HG02840 (cell line): ENCODE measurements around the gene CEP170.

Experiments used
- ATAC-seq: cut with Tn5 transposase; IDR thresholded peaks from one replicate; pipeline ENCODE4 v1.9.1; 2021; ENCODE audit warnings: mild to moderate bottlenecking, moderate library complexity, moderate number of reproducible peaks; ENCODE audit not compliant: unreplicated experiment, low FRiP score

CEP170 gene

DNA sequence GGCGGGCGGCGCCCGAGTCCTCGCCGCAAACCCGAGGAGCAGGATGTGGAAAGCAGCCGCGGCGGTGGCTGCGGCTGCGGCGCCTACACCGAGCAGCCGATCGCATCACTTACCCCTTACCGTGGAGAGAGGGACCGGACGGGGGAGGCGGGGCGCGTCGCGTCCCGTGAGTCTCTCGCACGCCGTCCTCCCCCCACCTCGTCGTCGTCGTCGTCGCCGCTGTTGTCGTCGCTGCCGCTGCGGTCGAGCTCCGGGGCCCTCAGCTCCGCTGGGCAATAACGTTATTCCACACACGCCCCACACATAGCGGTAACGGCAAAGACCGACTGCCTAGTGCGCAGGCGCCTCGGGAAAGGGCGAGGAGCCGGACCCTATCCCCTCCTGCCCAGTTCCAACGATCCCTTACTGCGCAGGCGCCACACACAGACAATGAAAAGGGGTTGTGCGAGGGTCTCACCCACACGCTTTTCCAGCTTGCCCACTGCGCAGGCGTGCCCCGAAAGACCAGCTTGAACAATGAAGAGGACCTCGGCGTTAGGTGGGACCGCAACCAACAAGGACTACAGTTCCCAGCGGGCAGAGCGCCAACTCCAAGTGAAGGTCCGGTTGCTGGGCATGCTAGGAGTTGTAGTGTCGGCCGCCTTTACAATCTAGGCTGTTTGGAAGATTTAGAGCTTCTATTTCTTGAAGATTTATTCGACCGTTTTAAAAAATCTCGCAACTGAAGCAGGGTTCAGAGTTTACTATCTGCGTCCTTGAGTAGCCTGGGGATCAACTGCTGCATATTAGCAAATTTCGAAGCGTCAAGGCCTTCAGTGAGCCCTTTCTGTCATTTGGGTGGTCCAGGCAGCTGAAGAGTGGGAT is at the start of gene CEP170:
TSS of gene CEP170 (minus strand) at position 355 of the 864 bp plus-strand sequence. CDS start 30,001 bp downstream, outside the sequence.
- peak; percentile 51 for ATAC-seq

GRCh38 chr1:243301059-243301458 is 46.0 kb upstream of the CEP170 start:
- ATAC-seq, result no peak

GRCh38 chr1:243299069-243299468 is 44.0 kb upstream of the CEP170 start:
- no peak for ATAC-seq

- no peak for ATAC-seq
Measured at GRCh38 chr1:243294723-243295121, 39.6 kb upstream of the CEP170 start.

- no peak for ATAC-seq
Measured at GRCh38 chr1:243293941-243294722, 39.1 kb upstream of the CEP170 start.

DNA sequence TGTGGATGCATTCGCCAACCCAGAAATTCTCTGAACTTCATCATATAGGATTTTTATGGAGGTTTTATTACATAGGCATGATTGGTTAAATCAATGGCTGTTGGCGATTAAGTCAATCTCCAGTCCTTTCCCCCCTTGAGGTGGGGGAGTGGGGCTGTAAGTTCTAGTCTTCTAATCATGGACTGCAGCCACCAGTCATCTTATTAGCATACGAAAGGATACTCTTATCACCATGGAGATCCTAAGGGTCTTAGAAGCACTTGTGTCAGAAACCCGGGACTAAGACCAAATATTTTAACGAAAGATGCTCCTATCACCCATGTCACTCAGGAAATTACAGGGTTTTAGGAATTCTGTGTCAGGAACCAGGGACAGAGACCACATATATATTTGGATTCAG is 37.0 kb upstream of the CEP170 start:
- no peak for ATAC-seq

GRCh38 chr1:243291292-243291691 is 36.2 kb upstream of the CEP170 start:
- ATAC-seq, result no peak

GRCh38 chr1:243288062-243288461 is 33.0 kb upstream of the CEP170 start:
- ATAC-seq, result no peak

DNA sequence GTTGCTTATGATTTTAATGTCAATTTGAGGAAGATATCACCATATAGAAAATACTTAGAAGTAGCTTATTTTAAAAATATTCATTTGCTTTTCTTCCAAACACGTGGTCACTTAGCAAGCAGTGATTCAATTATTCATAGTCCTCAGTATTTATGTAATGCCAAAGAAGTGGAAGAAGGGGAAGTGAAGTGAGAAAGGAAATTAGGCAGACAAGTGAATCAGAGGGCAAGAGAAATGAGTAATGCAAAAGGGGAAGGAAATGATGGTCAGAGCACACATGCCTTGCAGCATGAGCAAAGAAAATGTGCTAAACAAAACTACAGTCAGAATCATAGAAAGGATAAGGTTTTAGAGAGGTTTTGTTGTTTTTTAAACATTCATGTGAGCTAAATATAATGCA is 32.6 kb upstream of the CEP170 start:
- ATAC-seq, result peak; percentile 88

- no peak for ATAC-seq
Measured at GRCh38 chr1:243287123-243287460, 32.0 kb upstream of the CEP170 start.

GRCh38 chr1:243286409-243287122 is 31.5 kb upstream of the CEP170 start:
- no peak for ATAC-seq

GRCh38 chr1:243281672-243282071 is 26.6 kb upstream of the CEP170 start:
- ATAC-seq, result no peak

GRCh38 chr1:243280571-243281129 is 25.6 kb upstream of the CEP170 start:
- ATAC-seq, result no peak

- no peak for ATAC-seq
Measured at GRCh38 chr1:243275316-243275715, 20.2 kb upstream of the CEP170 start.

DNA sequence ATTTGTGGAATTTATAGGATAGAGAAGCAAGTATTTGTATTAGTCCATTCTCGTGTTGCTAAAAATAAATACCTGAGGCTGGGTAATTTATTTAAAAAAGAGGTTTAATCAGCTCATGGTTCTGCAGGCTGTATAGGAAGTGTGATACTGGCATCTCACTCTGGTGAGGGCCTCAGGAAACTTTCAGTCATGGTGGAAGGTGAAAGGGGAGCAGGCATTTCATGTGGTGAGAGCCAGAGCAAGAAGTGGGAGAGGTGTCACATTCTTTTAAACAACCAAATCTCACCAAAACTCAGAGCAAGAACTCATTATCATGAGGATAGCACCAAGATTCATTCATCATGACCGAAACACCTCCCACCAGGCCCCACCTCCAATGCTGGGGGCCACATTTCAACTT is 18.9 kb upstream of the CEP170 start:
- ATAC-seq, result no peak

GRCh38 chr1:243273506-243273905 is 18.4 kb upstream of the CEP170 start:
- no peak for ATAC-seq

DNA sequence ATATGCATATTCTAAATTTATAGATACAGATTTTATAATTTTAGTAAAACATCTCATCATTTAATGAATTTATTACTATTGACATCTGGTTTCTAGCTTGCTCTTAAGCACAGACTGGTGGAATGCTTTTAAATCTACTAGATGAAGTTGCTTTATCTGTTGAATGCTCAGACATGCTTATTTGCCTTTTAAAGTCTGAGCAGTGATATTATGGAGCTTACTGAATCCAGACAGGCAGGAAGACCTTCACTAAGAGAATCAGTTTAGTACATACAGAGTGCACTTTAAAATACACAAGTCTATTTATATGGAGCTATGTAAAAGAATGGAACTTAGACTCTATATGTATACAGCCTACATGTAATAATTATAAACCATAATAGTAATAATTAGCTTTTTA is 17.3 kb upstream of the CEP170 start:
- no peak for ATAC-seq

- no peak for ATAC-seq
Measured at GRCh38 chr1:243271996-243272395, 16.9 kb upstream of the CEP170 start.

DNA sequence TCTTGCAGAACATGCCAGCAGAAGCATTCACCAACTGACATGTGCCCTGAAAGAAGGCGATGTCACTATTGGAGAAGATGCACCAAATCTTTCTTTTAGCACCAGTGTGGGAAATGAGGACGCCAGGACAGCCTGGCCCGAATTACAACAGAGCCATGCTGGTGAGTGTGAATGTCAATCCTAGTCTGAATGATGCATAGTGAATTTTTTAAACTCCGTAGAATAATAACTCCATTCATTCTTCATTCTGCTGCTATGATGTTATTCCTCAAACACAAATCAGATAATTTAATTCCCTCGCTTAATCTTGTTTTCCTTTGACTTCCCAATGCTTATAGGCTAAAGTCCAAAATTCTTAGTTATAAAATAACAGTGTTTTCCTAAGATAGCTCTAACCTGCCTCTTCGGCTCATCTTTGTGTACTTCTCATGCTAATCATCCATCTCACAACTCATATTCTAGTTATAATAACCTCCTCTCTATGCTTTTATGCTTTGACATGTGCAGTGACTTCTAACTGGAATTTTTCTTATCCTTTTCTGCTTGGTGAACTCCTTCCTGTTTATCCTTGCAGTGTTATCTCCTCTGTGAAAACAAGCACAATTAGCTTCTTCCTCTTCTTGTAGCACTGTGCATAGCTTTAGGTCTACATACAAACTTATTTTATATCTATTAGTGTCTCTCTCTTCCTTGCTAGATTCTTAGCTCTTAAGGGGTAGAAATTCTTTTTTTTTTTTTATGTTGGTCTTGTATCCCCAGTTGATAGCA is 15.2 kb upstream of the CEP170 start:
- no peak for ATAC-seq

GRCh38 chr1:243269461-243269801 is 14.3 kb upstream of the CEP170 start:
- ATAC-seq, result no peak
